ENCODE data around the gene FKBP2. TPM values are rescaled to one million over a fixed set of nuclear protein-coding genes. Genes with fewer than 3 reads are reported as not detected.

The FKBP2 gene
- total RNA-seq (10 to 100 TPM; 65.2 to 93.0 TPM), polyA plus RNA-seq (100 to 1,000 TPM; 207 to 397 TPM)
- long read RNA-seq, donor 1, transcript FKBP2-202 (6 exons, 1,002 nt): minor isoform, 6 of 94 reads
- long read RNA-seq, donor 1, transcript FKBP2-201 (6 exons, 657 nt): major isoform, 36 of 94 reads
- long read RNA-seq, donor 1, partial matches to known transcripts: 50 of 94 reads
- long read RNA-seq, donor 1, other reads (novel, unspliced or antisense): 0 of 94 reads
- long read RNA-seq, donor 2, transcript FKBP2-201 (6 exons, 657 nt): major isoform, 17 of 45 reads
- long read RNA-seq, donor 2, transcript FKBP2-202 (6 exons, 1,002 nt): minor isoform, 9 of 45 reads
- long read RNA-seq, donor 2, partial matches to known transcripts: 12 of 45 reads
- long read RNA-seq, donor 2, other reads (novel, unspliced or antisense): 6 of 45 reads
- long read RNA-seq, donor 3, transcript FKBP2-201 (6 exons, 657 nt): major isoform, 18 of 42 reads
- long read RNA-seq, donor 3, transcript FKBP2-202 (6 exons, 1,002 nt): minor isoform, 7 of 42 reads
- long read RNA-seq, donor 3, partial matches to known transcripts: 16 of 42 reads
- long read RNA-seq, donor 3, other reads (novel, unspliced or antisense): 0 of 42 reads
- long read RNA-seq, donor 4, transcript FKBP2-201 (6 exons, 657 nt): major isoform, 27 of 44 reads
- long read RNA-seq, donor 4, transcript FKBP2-202 (6 exons, 1,002 nt): minor isoform, 6 of 44 reads
- long read RNA-seq, donor 4, partial matches to known transcripts: 8 of 44 reads
- long read RNA-seq, donor 4, other reads (novel, unspliced or antisense): 0 of 44 reads
- long read RNA-seq, donor 5, transcript FKBP2-201 (6 exons, 657 nt): major isoform, 49 of 128 reads
- long read RNA-seq, donor 5, transcript FKBP2-202 (6 exons, 1,002 nt): minor isoform, 15 of 128 reads
- long read RNA-seq, donor 5, transcript FKBP2-203 (6 exons, 613 nt): minor isoform, 5 of 128 reads
- long read RNA-seq, donor 5, partial matches to known transcripts: 51 of 128 reads
- long read RNA-seq, donor 5, other reads (novel, unspliced or antisense): 7 of 128 reads

DNA sequence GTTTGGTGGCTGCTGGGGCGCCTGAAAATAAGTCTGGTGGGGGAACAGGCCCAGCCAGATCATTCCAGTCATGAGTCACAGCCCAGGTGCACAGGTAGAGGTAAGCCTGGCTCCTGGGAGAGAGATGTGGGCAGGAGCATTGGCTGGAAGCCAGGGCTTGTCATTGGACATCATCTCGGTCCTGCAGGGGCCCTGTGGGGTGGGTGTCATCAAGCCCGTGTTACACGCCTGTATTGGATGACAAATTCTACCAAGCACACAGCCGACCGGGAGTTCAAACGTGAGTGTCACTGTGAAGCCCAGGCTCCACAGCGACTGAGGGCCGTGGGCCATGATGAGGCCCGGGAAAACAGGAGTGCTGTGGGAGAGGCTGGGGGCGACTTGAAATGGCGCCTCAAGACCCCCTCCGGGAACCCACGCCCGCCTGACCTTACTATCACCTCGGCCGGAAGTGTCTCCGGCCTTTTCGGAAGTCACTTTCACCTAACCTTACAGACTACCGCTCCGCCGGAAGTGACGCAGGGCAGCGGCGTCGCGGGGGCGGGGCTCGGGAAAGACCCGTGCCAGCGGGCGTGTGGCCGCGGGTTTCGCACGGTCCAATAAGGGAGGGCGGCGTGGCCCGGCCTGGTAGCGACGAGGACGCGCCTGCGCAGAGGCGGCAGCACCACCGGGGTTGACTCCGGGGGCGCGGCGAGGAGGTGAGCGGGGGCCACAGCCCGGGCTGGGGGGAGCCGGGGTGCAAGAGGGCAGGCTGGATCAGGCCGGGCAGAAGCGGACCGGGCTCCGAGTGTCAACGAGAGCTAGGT lies at the start of gene FKBP2:
Gene FKBP2, plus strand, starts transcription at position 661 of the 806 bp plus-strand sequence. CDS start 1,293 bp downstream, outside the sequence.
- ATAC-seq (ENCODE audit: insufficient read depth, low FRiP score) (peak; percentile 80), DNase-seq (peak; percentile 98 to 99 (median 99))
- H3K27ac ChIP-seq (ENCODE audit: low read depth in 1 of 2, low read length in 1 of 2): peak within 1 kb of the TSS; percentile 95 to 96
- H3K4me3 ChIP-seq: peak within 1 kb of the TSS; percentile 75
- peaks cover 0 to 26% (median 19%) of the 10 kb centered on the region in 5 donors for H3K4me1 ChIP-seq (ENCODE audit: control insufficient read depth in 5 of 5, insufficient read depth in 5 of 5, low read length in 5 of 5)
- H3K36me3 ChIP-seq (ENCODE audit: control insufficient read depth in 4 of 4, insufficient read depth in 4 of 4, low read length in 4 of 4): peaks cover 0 to 23% (median 6%) of the 10 kb centered on the region in 4 donors
- no peaks in the 10 kb centered on the region for H3K9me3 ChIP-seq (ENCODE audit: control insufficient read depth in 4 of 4, insufficient read depth in 3 of 4, low read length in 3 of 4)
- WGBS, 2 donors: 1 to 2% methylated on average over 58 of the region's 58 CpGs
- no peaks in the 10 kb centered on the region for H3K27me3 ChIP-seq (ENCODE audit: control insufficient read depth in 3 of 3, insufficient read depth in 3 of 3, low read length in 2 of 3)
- H3K9ac ChIP-seq (ENCODE audit: insufficient read depth in 1 of 2, low read length in 2 of 2): peak within 1 kb of the TSS; percentile 61 to 92
- TF ChIP-seq, protein P1, sequence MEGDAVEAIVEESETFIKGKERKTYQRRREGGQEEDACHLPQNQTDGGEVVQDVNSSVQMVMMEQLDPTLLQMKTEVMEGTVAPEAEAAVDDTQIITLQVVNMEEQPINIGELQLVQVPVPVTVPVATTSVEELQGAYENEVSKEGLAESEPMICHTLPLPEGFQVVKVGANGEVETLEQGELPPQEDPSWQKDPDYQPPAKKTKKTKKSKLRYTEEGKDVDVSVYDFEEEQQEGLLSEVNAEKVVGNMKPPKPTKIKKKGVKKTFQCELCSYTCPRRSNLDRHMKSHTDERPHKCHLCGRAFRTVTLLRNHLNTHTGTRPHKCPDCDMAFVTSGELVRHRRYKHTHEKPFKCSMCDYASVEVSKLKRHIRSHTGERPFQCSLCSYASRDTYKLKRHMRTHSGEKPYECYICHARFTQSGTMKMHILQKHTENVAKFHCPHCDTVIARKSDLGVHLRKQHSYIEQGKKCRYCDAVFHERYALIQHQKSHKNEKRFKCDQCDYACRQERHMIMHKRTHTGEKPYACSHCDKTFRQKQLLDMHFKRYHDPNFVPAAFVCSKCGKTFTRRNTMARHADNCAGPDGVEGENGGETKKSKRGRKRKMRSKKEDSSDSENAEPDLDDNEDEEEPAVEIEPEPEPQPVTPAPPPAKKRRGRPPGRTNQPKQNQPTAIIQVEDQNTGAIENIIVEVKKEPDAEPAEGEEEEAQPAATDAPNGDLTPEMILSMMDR (IDR thresholded peaks at IDR 0.05; ENCODE audit: control extremely low read depth, extremely low read depth): no peak

DNA sequence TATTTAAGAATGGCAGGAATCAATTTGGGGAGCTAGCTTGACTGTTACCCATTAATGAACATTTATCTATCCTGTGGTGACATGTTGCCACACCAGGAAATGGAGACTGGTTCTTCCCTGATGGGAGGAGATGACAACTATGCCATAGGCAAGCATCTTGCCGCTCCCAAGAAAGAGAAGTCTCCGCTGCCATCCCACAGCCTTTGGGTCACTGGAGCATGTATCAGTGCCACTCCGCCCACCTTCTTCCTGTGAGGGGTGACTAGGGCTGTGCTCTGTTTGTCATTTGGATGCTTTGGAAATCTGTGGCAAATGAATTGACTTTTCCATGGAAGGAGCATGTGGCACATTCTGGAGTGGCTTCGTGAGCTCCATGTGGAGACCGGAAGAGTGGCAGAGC lies 48.5 kb upstream of the FKBP2 start:
- Histone ChIP-seq H3K36me3 (ENCODE audit: control insufficient read depth in 4 of 4, insufficient read depth in 4 of 4, low read length in 4 of 4) (peaks cover 35 to 46% (median 41%) of the 10 kb centered on the region in 4 donors), H3K9me3 (ENCODE audit: control insufficient read depth in 4 of 4, insufficient read depth in 3 of 4, low read length in 3 of 4) (no peaks in the 10 kb centered on the region), H3K4me1 (ENCODE audit: control insufficient read depth in 5 of 5, insufficient read depth in 5 of 5, low read length in 5 of 5) (peaks cover 0 to 5% (median 0%) of the 10 kb centered on the region in 5 donors), H3K9ac (ENCODE audit: insufficient read depth in 1 of 2, low read length in 2 of 2) (no peak overlapping the region), H3K27me3 (ENCODE audit: control insufficient read depth in 3 of 3, insufficient read depth in 3 of 3, low read length in 2 of 3) (no peaks in the 10 kb centered on the region), H3K27ac (ENCODE audit: low read depth in 1 of 2, low read length in 1 of 2) (no peak overlapping the region), H3K4me3 (no peak overlapping the region)
- TF ChIP-seq, protein P1 (IDR thresholded peaks at IDR 0.05; ENCODE audit: control extremely low read depth, extremely low read depth): no peak
- DNase-seq (no peak), ATAC-seq (ENCODE audit: insufficient read depth, low FRiP score) (no peak)
- WGBS, 2 donors: 75 to 87% methylated on average over 5 of the region's 5 CpGs

DNA sequence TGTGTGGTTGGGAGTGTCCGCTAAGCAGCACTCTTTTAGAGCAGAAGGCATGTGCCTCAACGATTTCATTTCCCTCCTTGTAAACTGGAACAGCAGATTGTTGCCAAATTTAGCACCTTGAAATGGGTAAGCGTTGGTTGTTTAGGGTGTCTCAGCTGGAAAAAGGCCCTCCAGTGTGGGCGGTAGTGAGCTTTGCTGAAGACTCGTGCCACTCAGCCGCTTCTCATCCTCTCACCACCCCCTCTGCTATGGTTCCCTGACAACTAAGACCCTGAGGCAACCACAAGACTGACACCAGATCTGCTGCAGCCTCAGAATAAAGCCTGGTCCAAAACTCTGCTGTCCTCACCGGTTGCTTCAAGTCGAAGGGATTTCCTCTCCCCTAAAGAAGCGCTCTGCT lies 44.3 kb upstream of the FKBP2 start:
- Histone ChIP-seq H3K9ac (ENCODE audit: insufficient read depth in 1 of 2, low read length in 2 of 2) (no peak overlapping the region), H3K36me3 (ENCODE audit: control insufficient read depth in 4 of 4, insufficient read depth in 4 of 4, low read length in 4 of 4) (peaks cover 47 to 59% (median 57%) of the 10 kb centered on the region in 4 donors), H3K4me3 (no peak overlapping the region), H3K9me3 (ENCODE audit: control insufficient read depth in 4 of 4, insufficient read depth in 3 of 4, low read length in 3 of 4) (no peaks in the 10 kb centered on the region), H3K27me3 (ENCODE audit: control insufficient read depth in 3 of 3, insufficient read depth in 3 of 3, low read length in 2 of 3) (no peaks in the 10 kb centered on the region), H3K27ac (ENCODE audit: low read depth in 1 of 2, low read length in 1 of 2) (no peak overlapping the region), H3K4me1 (ENCODE audit: control insufficient read depth in 5 of 5, insufficient read depth in 5 of 5, low read length in 5 of 5) (no peaks in the 10 kb centered on the region)
- TF ChIP-seq, protein P1 (IDR thresholded peaks at IDR 0.05; ENCODE audit: control extremely low read depth, extremely low read depth): no peak
- 80 to 89% methylated on average over 9 of the region's 9 CpGs for WGBS, 2 donors
- no peak for ATAC-seq (ENCODE audit: insufficient read depth, low FRiP score)
- no peak for DNase-seq
